ENCODE measurements around the gene MIA. TPM values are rescaled to one million over a fixed set of nuclear protein-coding genes. Genes with fewer than 3 reads are reported as not detected.
"Not testable (repeated sequence)": the region's sequence is repeated elsewhere in the genome, so short reads cannot be mapped to it uniquely, and the experiment has no call there.

MIA gene
- total RNA-seq, 1 experiment from 2014 or later: 2.2 TPM

- CTCF ChIA-PET; H3K27me3 ChIP-seq (ENCODE audit: control insufficient read depth, insufficient read depth, low read length); H3K4me1 ChIP-seq (ENCODE audit: control insufficient read depth, insufficient read depth, low read length); intact Hi-C loops (cut with micrococcal nuclease; ENCODE audit: unreplicated experiment); DNase-seq (ENCODE audit: low read depth, low spot score); POLR2A ChIA-PET; BruUV-seq (replicated peaks); in situ Hi-C loops (cut with HindIII; ENCODE audit: low pct_unique_long_range_greater_than_20kb, low sequenced_read_pairs); H3K9me3 ChIP-seq (ENCODE audit: control insufficient read depth, insufficient read depth, low read depth, low read length); H3K36me3 ChIP-seq (ENCODE audit: control insufficient read depth, insufficient read depth, low read length): not testable (repeated sequence)
- TF ChIP-seq, protein P1, sequence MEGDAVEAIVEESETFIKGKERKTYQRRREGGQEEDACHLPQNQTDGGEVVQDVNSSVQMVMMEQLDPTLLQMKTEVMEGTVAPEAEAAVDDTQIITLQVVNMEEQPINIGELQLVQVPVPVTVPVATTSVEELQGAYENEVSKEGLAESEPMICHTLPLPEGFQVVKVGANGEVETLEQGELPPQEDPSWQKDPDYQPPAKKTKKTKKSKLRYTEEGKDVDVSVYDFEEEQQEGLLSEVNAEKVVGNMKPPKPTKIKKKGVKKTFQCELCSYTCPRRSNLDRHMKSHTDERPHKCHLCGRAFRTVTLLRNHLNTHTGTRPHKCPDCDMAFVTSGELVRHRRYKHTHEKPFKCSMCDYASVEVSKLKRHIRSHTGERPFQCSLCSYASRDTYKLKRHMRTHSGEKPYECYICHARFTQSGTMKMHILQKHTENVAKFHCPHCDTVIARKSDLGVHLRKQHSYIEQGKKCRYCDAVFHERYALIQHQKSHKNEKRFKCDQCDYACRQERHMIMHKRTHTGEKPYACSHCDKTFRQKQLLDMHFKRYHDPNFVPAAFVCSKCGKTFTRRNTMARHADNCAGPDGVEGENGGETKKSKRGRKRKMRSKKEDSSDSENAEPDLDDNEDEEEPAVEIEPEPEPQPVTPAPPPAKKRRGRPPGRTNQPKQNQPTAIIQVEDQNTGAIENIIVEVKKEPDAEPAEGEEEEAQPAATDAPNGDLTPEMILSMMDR (IDR thresholded peaks at IDR 0.05): peak; percentile 45; the same call in 1 of the 2 replicates
- H3K27ac ChIP-seq (ENCODE audit: low read length): peak overlapping the region; percentile 34; the same call in 1 of the 2 replicates
- peak overlapping the region; percentile 11 to 29; a peak in 2 of 4 replicates for H3K4me3 ChIP-seq (ENCODE audit: low read depth in 2 of 2, low read length in 2 of 2)
- ATAC-seq: peak; percentile 91
Measured at GRCh38 chr19:40818480-40819399, 43.4 kb downstream of the MIA start.

DNA sequence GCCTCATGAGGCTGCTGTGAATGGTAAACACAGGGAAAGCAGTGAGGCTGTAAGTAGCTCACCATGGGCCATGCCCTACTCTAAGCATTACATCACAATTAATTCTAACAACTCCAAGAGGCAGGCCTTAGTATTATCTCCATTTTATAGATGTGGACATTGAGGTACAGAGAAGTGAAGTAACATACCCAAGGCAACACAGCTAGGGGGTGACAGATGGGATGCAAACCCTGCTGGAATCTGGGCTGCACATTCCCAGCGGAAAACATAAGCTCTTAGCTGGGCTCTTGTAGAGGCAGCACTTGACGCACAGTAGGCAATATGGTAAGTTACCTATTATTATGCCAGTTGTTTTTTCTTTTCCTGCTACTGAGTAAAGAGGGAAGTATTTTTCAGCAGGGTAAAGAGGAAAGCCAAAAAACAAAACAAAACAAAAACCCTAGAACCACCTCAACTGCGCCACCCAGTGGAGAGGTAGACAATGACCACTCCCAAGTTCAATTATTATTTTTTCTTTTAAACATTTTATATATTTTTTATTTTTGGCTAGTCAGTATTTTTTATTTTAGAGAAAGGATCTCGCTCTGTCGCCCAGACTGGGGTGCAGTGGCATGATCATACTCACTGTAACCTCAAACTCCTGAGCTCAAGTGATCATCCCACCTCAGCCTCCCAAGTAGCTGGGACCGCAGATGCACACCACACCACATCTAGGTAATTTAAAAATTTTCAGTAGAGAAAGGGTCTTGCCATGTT lies 44.3 kb downstream of the MIA start:
- BruUV-seq (replicated peaks); H3K9me3 ChIP-seq (ENCODE audit: control insufficient read depth, insufficient read depth, low read depth, low read length); intact Hi-C loops (cut with micrococcal nuclease; ENCODE audit: unreplicated experiment); H3K4me1 ChIP-seq (ENCODE audit: control insufficient read depth, insufficient read depth, low read length); ATAC-seq; POLR2A ChIA-PET; H3K4me3 ChIP-seq (ENCODE audit: low read depth in 2 of 2, low read length in 2 of 2); H3K27me3 ChIP-seq (ENCODE audit: control insufficient read depth, insufficient read depth, low read length); DNase-seq (ENCODE audit: low read depth, low spot score); H3K36me3 ChIP-seq (ENCODE audit: control insufficient read depth, insufficient read depth, low read length); in situ Hi-C loops (cut with HindIII; ENCODE audit: low pct_unique_long_range_greater_than_20kb, low sequenced_read_pairs): not testable (repeated sequence)
- TF ChIP-seq, protein P1 (IDR thresholded peaks at IDR 0.05): peak; percentile 78
- peak overlapping the region; percentile 48; the same call in 1 of the 2 replicates for H3K27ac ChIP-seq (ENCODE audit: low read length)
- CTCF ChIA-PET: interaction anchor here (0.9 kb wide), 1 partner anchor 157 kb away, joined by 3 read pairs; no protein-coding TSS in a partner anchor

DNA sequence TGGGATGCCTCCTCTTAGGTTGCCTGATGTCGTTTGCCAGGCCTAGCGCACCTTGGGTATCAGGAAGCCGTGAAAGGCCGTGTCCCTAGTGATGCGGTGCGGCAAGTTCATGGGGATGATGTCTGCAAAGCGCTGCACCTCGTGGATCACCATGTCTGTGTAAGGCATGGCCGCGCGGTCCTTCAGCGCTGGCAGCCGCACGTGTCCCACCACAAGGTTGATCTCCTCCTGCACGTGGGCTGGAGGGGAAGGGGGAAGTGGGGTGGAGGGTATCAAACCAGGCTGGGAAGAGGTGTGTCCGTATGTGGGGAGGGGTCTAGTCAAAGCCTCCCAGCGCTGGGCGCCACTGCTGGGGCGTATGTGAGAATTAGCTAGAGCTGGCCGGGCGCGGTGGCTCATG lies 46.8 kb downstream of the MIA start:
- intact Hi-C loops (cut with micrococcal nuclease; ENCODE audit: unreplicated experiment) (no loop called here), in situ Hi-C loops (cut with HindIII; ENCODE audit: low pct_unique_long_range_greater_than_20kb, low sequenced_read_pairs) (no loop called here)
- ATAC-seq: no peak
- Histone ChIP-seq H3K27me3 (ENCODE audit: control insufficient read depth, insufficient read depth, low read length) (no peaks in the 10 kb centered on the region), H3K27ac (ENCODE audit: low read length) (no peak overlapping the region), H3K36me3 (ENCODE audit: control insufficient read depth, insufficient read depth, low read length) (no peaks in the 10 kb centered on the region), H3K9me3 (ENCODE audit: control insufficient read depth, insufficient read depth, low read depth, low read length) (no peaks in the 10 kb centered on the region), H3K4me3 (ENCODE audit: low read depth in 2 of 2, low read length in 2 of 2) (no peak overlapping the region), H3K4me1 (ENCODE audit: control insufficient read depth, insufficient read depth, low read length) (peaks cover 4% of the 10 kb centered on the region; the same call in 1 of the 2 replicates)
- BruUV-seq (replicated peaks): no TSS peak
- POLR2A ChIA-PET: interaction anchor here (0.5 kb wide), 1 partner anchor 159 kb away, joined by 4 read pairs; no protein-coding TSS in a partner anchor
- DNase-seq (ENCODE audit: low read depth, low spot score): no peak
- TF ChIP-seq REST (IDR thresholded peaks at IDR 0.05; ENCODE audit: insufficient read depth in 1 of 2, low read depth in 2 of 2, low read length in 1 of 2) (no peak), SIN3A (IDR thresholded peaks at IDR 0.05; ENCODE audit: borderline replicate concordance, insufficient read depth, low read depth, low read length) (no peak), POLR2AphosphoS5 (IDR thresholded peaks at IDR 0.05; ENCODE audit: low read depth, low read length) (no peak), TCF7L2 (IDR thresholded peaks at IDR 0.05; ENCODE audit: low read depth, low read length) (no peak)
- TF ChIP-seq, protein P1 (IDR thresholded peaks at IDR 0.05): no peak
- CTCF ChIA-PET: no interaction called here
